Ascending aorta (tissue), 2 donors: ENCODE results near the gene ARPC3. TPM values are rescaled to one million over a fixed set of nuclear protein-coding genes. Genes with fewer than 3 reads are reported as not detected.

Experiments
- DNase-seq, 2 donors: peaks; one replicate each; pipeline ENCODE4 v3.0.0-alpha.2; 2019; ENCODE audit warnings: low spot score in 2 of 2
- H3K27ac ChIP-seq, 2 donors: fragments of 200-600 bp; sonication (generic); one replicate each; pipeline ENCODE4 v1.5.1; 2016 to 2017; ENCODE audit warnings: mild to moderate bottlenecking in 1 of 2
- H3K27me3 ChIP-seq: fragments of 200-600 bp; sonication (generic); one replicate; pipeline ENCODE4 v1.5.1; 2017
- H3K36me3 ChIP-seq, 2 donors: fragments of 200-600 bp; sonication (generic); one replicate each; pipeline ENCODE4 v1.5.1; 2016
- H3K4me1 ChIP-seq, 2 donors: fragments of 200-600 bp; sonication (generic); one replicate each; pipeline ENCODE4 v1.5.1; 2016 to 2017; ENCODE audit warnings: mild to moderate bottlenecking in 1 of 2
- H3K4me3 ChIP-seq, 2 donors: fragments of 200-600 bp; sonication (generic); one replicate each; pipeline ENCODE4 v1.5.1; 2016 to 2017; ENCODE audit warnings: mild to moderate bottlenecking in 1 of 2
- H3K9me3 ChIP-seq, 2 donors: fragments of 200-600 bp; sonication (generic); one replicate each; pipeline ENCODE4 v1.5.1; 2016
- CTCF ChIP-seq, 3 experiments: fragments of 200-600 bp in 2 of 3; fragments of 450-650 bp in 1 of 3; sonication (generic) in 2 of 3; IDR thresholded peaks; one replicate each; pipeline ENCODE4 v1.5.1; 2016 to 2019; ENCODE audit warnings: antibody characterized with exemption in 3 of 3, mild to moderate bottlenecking in 1 of 3, moderate library complexity in 1 of 3
- intact Hi-C: fragments of 100-400 bp; cut with DNase I; formaldehyde crosslinking; loops from one replicate; pipeline ENCODE4 v1.15.1; 2023
- total RNA-seq: library from RNA; depleted of rRNA; stranded (reverse); fragments of >200 nt; gene quantifications from one replicate; pipeline ENCODE4 v1.1.0, GENCODE V29; 2016

The ARPC3 gene
- total RNA-seq, 1 donor from 2014 or later: 76.5 TPM

- peaks cover 6 to 12% of the 10 kb centered on the region in 2 donors for H3K36me3 ChIP-seq
- no peaks in the 10 kb centered on the region for H3K27me3 ChIP-seq
- peak overlapping the region; percentile 84 to 93 for H3K27ac ChIP-seq
- H3K4me1 ChIP-seq: peaks cover 0 to 8% of the 10 kb centered on the region in 2 donors
- intact Hi-C loops: loop anchor here (2.0 kb wide), 1 partner anchor 65 kb away; the partner anchor contains the start of genes FAM216A and GPN3
- H3K9me3 ChIP-seq: no peaks in the 10 kb centered on the region
- H3K4me3 ChIP-seq: peak overlapping the region; percentile 81 to 84
- peak in 1 of 2 donors; percentile 82 for DNase-seq
- TF ChIP-seq CTCF (IDR thresholded peaks at IDR 0.05): no peak
Observed at GRCh38 chr12:110403976-110404682, 46.0 kb downstream of the ARPC3 start.

GRCh38 chr12:110403146-110403975 lies 46.8 kb downstream of the ARPC3 start, which contains the start of gene ANAPC7:
TSS of gene ANAPC7 (minus strand) at chr12:110403708. CDS start at chr12:110403627, 81 bp downstream.
- intact Hi-C loops: loop anchor here (2.0 kb wide), 1 partner anchor 65 kb away; the partner anchor contains the start of genes FAM216A and GPN3
- Histone ChIP-seq H3K36me3 (peaks cover 6 to 13% of the 10 kb centered on the region in 2 donors), H3K27ac (peak within 1 kb of the TSS; percentile 84 to 93), H3K9me3 (no peaks in the 10 kb centered on the region), H3K4me3 (peak within 1 kb of the TSS; percentile 81 to 84), H3K4me1 (peaks cover 0 to 8% of the 10 kb centered on the region in 2 donors), H3K27me3 (no peaks in the 10 kb centered on the region)
- TF ChIP-seq CTCF (IDR thresholded peaks at IDR 0.05): peak in 1 of 3 experiments; percentile 19
- peak; percentile 51 to 94 for DNase-seq

Other genes starting within 250 kb of the ARPC3 start
- 185 TPM for gene ATP2A2, start 169.1 kb downstream of the ARPC3 start, total RNA-seq
- gene ANAPC7, start 46.6 kb downstream of the ARPC3 start, total RNA-seq: 34.7 TPM
- gene GPN3, start 17.9 kb upstream of the ARPC3 start, total RNA-seq: 5.6 TPM
- 2.1 TPM for gene FAM216A, start 18.5 kb upstream of the ARPC3 start, total RNA-seq
- gene VPS29, start 51.8 kb upstream of the ARPC3 start, total RNA-seq: 35.9 TPM
- gene RAD9B, start 52.0 kb upstream of the ARPC3 start, total RNA-seq: not detected
- 12.3 TPM for gene PPTC7, start 133.0 kb upstream of the ARPC3 start, total RNA-seq
- 28.4 TPM for gene TCTN1, start 163.8 kb upstream of the ARPC3 start, total RNA-seq
- 1.3 TPM for gene HVCN1, start 238.8 kb upstream of the ARPC3 start, total RNA-seq